ENCODE data around the gene FNBP1. TPM values are rescaled to one million over a fixed set of nuclear protein-coding genes. Genes with fewer than 3 reads are reported as not detected.

FNBP1 gene
- polyA plus RNA-seq, 1 of the 3 experiments (the other 2 are of a cell fraction) = 11.0 TPM

- Histone ChIP-seq H3K27me3 (ENCODE audit: insufficient read depth) (no peaks in the 10 kb centered on the region), H3K9me2 (no peaks in the 10 kb centered on the region), H4K20me1 (ENCODE audit: insufficient read depth) (peaks cover 45% of the 10 kb centered on the region), H3K27ac (ENCODE audit: low read depth in 2 of 2, low read length in 1 of 2) (no peak overlapping the region), H2AFZ (ENCODE audit: low read depth) (no peak overlapping the region), H3K9me3 (no peaks in the 10 kb centered on the region), H3K4me2 (no peak overlapping the region), H3K9ac (no peak overlapping the region), H3K4me3 (ENCODE audit: low read depth in 2 of 2, low read length in 1 of 2) (no peak overlapping the region), H3K36me3 (replicated peaks in 1 of 2; ENCODE audit: control insufficient read depth in 1 of 2, insufficient read depth in 2 of 2, low read length in 1 of 2) (no peaks in the 10 kb centered on the region), H3F3A (replicated peaks; ENCODE audit: insufficient read depth) (peaks cover 7% of the 10 kb centered on the region), H3K79me2 (ENCODE audit: insufficient read depth) (peaks cover 79% of the 10 kb centered on the region; the same call in 1 of the 2 replicates), H3K4me1 (ENCODE audit: control insufficient read depth in 1 of 2, insufficient read depth in 2 of 2, low read depth in 1 of 2, low read length in 1 of 2) (peaks cover 0 to 8% of the 10 kb centered on the region in 2 experiments; a peak in 1 of 4 replicates)
- DNase-seq = no peak
- POLR2A ChIA-PET = no interaction called here
- no peak for TF ChIP-seq POLR2AphosphoS5 (IDR thresholded peaks at IDR 0.05; ENCODE audit: low read depth, low read length)
- TF ChIP-seq REST (IDR thresholded peaks at IDR 0.05; ENCODE audit: low read depth, low read length) = no peak
- no peak for TF ChIP-seq IRF3 (IDR thresholded peaks at IDR 0.05; ENCODE audit: low read depth, low read length)
- no peak for TF ChIP-seq CHD2 (IDR thresholded peaks at IDR 0.05; ENCODE audit: low read length, partially characterized antibody)
- no peak for TF ChIP-seq EP300 (IDR thresholded peaks at IDR 0.05; ENCODE audit: borderline replicate concordance in 1 of 2, low read depth in 1 of 2, low read length in 1 of 2)
- TF ChIP-seq SIN3A (IDR thresholded peaks at IDR 0.05; ENCODE audit: borderline replicate concordance, low read depth, low read length) = no peak
- TF ChIP-seq EZH2phosphoT487 (IDR thresholded peaks at IDR 0.05; ENCODE audit: borderline replicate concordance, low read depth) = no peak
- TF ChIP-seq SMC3 (IDR thresholded peaks at IDR 0.05; ENCODE audit: low read depth, low read length) = no peak
- TF ChIP-seq GATA2 (CRISPR knock-in tag; IDR thresholded peaks at IDR 0.05) = no peak
- TF ChIP-seq FOXM1 (IDR thresholded peaks at IDR 0.05; ENCODE audit: low read depth) = no peak
- WGBS (ENCODE audit: low lambda C conversion rate) = 89% methylated on average over 7 of the region's 7 CpGs
- CTCF ChIA-PET = interaction anchor here (0.9 kb wide), 1 partner anchor 285 kb away, joined by 3 read pairs; no protein-coding TSS in a partner anchor
Measured at GRCh38 chr9:130023144-130023787, 19.7 kb downstream of the FNBP1 start.

- Histone ChIP-seq H3K79me2 (ENCODE audit: insufficient read depth) (peaks cover 73% of the 10 kb centered on the region), H3F3A (replicated peaks; ENCODE audit: insufficient read depth) (peaks cover 7% of the 10 kb centered on the region), H3K36me3 (replicated peaks in 1 of 2; ENCODE audit: control insufficient read depth in 1 of 2, insufficient read depth in 2 of 2, low read length in 1 of 2) (no peaks in the 10 kb centered on the region), H4K20me1 (ENCODE audit: insufficient read depth) (peaks cover 45% of the 10 kb centered on the region), H3K27ac (ENCODE audit: low read depth in 2 of 2, low read length in 1 of 2) (no peak overlapping the region), H3K27me3 (ENCODE audit: insufficient read depth) (no peaks in the 10 kb centered on the region), H3K9me2 (no peaks in the 10 kb centered on the region), H3K4me3 (ENCODE audit: low read depth in 2 of 2, low read length in 1 of 2) (no peak overlapping the region), H3K4me1 (ENCODE audit: control insufficient read depth in 1 of 2, insufficient read depth in 2 of 2, low read depth in 1 of 2, low read length in 1 of 2) (peaks cover 0 to 8% of the 10 kb centered on the region in 2 experiments; a peak in 1 of 4 replicates), H2AFZ (ENCODE audit: low read depth) (no peak overlapping the region), H3K4me2 (no peak overlapping the region), H3K9ac (no peak overlapping the region), H3K9me3 (no peaks in the 10 kb centered on the region)
- ChIA-PET CTCF (interaction anchor here (0.9 kb wide), 1 partner anchor 284 kb away, joined by 3 read pairs; no protein-coding TSS in a partner anchor), POLR2A (no interaction called here)
- 82% methylated on average over 8 of the region's 8 CpGs for WGBS (ENCODE audit: low lambda C conversion rate)
- no peak for DNase-seq
- TF ChIP-seq FOSL2 (IDR thresholded peaks at IDR 0.05; ENCODE audit: borderline replicate concordance, low read depth) = no peak
- no peak for TF ChIP-seq GABPA (IDR thresholded peaks at IDR 0.05; ENCODE audit: low read depth)
- TF ChIP-seq POLR2AphosphoS5 (IDR thresholded peaks at IDR 0.05; ENCODE audit: low read depth, low read length) = no peak
- TF ChIP-seq NFIC (IDR thresholded peaks at IDR 0.05; ENCODE audit: borderline replicate concordance) = no peak
- TF ChIP-seq ELF1 (IDR thresholded peaks at IDR 0.05) = no peak
- TF ChIP-seq SIN3A (IDR thresholded peaks at IDR 0.05; ENCODE audit: borderline replicate concordance, low read depth, low read length) = no peak
- TF ChIP-seq RFX5 (IDR thresholded peaks at IDR 0.05; ENCODE audit: low read length) = no peak
- TF ChIP-seq CHD2 (IDR thresholded peaks at IDR 0.05; ENCODE audit: low read length, partially characterized antibody) = no peak
- TF ChIP-seq JUND (IDR thresholded peaks at IDR 0.05) = no peak
- no peak for TF ChIP-seq NRF1 (IDR thresholded peaks at IDR 0.05; ENCODE audit: low read depth, low read length)
- TF ChIP-seq TAF1 (IDR thresholded peaks at IDR 0.05; ENCODE audit: borderline replicate concordance, low read depth, low read length) = no peak
- TF ChIP-seq GATA2 (CRISPR knock-in tag; IDR thresholded peaks at IDR 0.05) = no peak
- TF ChIP-seq USF2 (IDR thresholded peaks at IDR 0.05; ENCODE audit: borderline replicate concordance, low read depth, low read length) = no peak
- no peak for TF ChIP-seq FOXJ3 (CRISPR knock-in tag; IDR thresholded peaks at IDR 0.05)
- no peak for TF ChIP-seq YY1 (IDR thresholded peaks at IDR 0.05; ENCODE audit: low read depth)
Measured at GRCh38 chr9:130022566-130023143, 20.3 kb downstream of the FNBP1 start.
